ENCODE results near the gene NINL.

DNA sequence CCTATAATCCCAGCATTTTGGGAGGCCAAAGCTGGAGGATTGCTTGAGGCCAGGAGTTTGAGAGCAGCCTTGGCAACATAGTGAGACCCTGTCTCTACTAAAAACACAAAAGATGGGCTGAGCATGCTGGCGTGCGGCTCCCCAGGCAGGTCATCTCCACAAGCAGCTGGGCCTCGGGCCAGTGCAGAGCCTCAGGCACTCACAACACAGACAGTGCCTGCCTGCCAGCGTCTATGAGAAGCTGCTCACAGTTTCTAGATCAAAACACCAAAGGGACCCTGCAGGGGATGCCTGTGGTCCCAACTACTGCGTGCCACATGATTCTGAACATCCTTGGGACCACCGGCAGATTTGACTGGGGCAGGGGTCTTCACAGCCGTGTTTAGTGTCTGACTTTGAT, 118.5 kb downstream of the NINL start:
- TF ChIP-seq POLR2AphosphoS5 (IDR thresholded peaks at IDR 0.05; ENCODE audit: low read depth, low read length) (no peak), SIN3A (IDR thresholded peaks at IDR 0.05; ENCODE audit: borderline replicate concordance, insufficient read depth, low read length) (no peak), TAF1 (IDR thresholded peaks at IDR 0.05; ENCODE audit: borderline replicate concordance, insufficient read depth, low read length) (no peak), FOXP2 (optimal IDR thresholded peaks at IDR 0.05; ENCODE audit: borderline replicate concordance, extremely low read depth, extremely low read length, insufficient read depth) (no peak)
- TF ChIP-seq, protein P1, sequence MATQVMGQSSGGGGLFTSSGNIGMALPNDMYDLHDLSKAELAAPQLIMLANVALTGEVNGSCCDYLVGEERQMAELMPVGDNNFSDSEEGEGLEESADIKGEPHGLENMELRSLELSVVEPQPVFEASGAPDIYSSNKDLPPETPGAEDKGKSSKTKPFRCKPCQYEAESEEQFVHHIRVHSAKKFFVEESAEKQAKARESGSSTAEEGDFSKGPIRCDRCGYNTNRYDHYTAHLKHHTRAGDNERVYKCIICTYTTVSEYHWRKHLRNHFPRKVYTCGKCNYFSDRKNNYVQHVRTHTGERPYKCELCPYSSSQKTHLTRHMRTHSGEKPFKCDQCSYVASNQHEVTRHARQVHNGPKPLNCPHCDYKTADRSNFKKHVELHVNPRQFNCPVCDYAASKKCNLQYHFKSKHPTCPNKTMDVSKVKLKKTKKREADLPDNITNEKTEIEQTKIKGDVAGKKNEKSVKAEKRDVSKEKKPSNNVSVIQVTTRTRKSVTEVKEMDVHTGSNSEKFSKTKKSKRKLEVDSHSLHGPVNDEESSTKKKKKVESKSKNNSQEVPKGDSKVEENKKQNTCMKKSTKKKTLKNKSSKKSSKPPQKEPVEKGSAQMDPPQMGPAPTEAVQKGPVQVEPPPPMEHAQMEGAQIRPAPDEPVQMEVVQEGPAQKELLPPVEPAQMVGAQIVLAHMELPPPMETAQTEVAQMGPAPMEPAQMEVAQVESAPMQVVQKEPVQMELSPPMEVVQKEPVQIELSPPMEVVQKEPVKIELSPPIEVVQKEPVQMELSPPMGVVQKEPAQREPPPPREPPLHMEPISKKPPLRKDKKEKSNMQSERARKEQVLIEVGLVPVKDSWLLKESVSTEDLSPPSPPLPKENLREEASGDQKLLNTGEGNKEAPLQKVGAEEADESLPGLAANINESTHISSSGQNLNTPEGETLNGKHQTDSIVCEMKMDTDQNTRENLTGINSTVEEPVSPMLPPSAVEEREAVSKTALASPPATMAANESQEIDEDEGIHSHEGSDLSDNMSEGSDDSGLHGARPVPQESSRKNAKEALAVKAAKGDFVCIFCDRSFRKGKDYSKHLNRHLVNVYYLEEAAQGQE (IDR thresholded peaks at IDR 0.05; ENCODE audit: insufficient read depth in 1 of 2, low read depth in 2 of 2, low read length in 2 of 2) = no peak
